ENCODE data around the gene ST6GALNAC6.

DNA sequence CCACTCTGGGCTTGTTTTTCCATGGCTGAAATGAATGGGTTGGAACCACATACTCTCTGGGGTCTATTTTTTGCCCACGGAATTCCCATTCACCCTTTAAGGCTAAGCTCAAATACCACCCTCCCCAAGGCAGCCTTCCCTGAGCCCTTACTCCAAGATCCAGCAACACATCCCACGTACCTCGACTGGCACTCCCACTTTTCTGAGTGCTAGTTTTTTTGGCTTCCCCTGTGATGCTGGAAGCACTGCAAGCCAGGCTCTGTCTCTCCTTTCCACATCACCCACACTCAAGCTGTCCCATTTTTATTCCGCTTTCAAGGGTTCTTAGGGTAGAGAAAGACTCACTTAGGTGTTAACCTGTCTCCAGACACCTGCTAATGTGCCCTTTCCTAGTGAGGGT is 6.0 kb downstream of the ST6GALNAC6 start:
- TF ChIP-seq, protein P1, sequence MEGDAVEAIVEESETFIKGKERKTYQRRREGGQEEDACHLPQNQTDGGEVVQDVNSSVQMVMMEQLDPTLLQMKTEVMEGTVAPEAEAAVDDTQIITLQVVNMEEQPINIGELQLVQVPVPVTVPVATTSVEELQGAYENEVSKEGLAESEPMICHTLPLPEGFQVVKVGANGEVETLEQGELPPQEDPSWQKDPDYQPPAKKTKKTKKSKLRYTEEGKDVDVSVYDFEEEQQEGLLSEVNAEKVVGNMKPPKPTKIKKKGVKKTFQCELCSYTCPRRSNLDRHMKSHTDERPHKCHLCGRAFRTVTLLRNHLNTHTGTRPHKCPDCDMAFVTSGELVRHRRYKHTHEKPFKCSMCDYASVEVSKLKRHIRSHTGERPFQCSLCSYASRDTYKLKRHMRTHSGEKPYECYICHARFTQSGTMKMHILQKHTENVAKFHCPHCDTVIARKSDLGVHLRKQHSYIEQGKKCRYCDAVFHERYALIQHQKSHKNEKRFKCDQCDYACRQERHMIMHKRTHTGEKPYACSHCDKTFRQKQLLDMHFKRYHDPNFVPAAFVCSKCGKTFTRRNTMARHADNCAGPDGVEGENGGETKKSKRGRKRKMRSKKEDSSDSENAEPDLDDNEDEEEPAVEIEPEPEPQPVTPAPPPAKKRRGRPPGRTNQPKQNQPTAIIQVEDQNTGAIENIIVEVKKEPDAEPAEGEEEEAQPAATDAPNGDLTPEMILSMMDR (IDR thresholded peaks at IDR 0.05), result no peak
- TF ChIP-seq POLR2A (IDR thresholded peaks at IDR 0.05), result no peak
